ENCODE results near the gene TMEM87B. TPM values are rescaled to one million over a fixed set of nuclear protein-coding genes. Genes with fewer than 3 reads are reported as not detected.

The TMEM87B gene
- total RNA-seq, 8 experiments from 2014 or later = 7.8 to 18.6 (median 15.5) TPM

DNA sequence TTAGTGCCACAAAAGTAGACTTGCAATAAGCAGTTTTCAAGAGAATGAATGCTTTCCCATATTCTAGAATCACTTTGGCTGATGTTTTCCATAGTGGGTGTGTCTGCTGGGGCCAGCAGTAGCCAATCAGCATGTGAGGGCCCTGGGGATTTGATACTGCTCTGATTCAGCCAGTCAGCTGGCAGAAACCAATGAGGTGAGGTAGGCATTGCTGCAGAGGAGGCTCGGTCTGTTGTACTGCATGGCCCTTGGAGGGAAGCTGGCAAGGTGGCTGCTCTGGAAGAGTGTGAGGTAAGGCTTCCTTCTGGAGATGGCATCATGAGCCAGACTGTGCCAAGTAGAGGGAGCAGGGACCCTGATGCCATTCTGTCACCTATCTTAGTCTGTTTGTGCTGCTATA lies 22.7 kb downstream of the TMEM87B start:
- H3K4me3 ChIP-seq = no peak overlapping the region
- peak in 3 of 8 experiments; percentile 50 to 86 (median 74) for ATAC-seq (replicated peaks in 6 of 8)
- no peaks in the 10 kb centered on the region for H3K4me1 ChIP-seq (replicated peaks in 1 of 2)
- WGBS, 10 experiments = 29 to 100% (median 60%) methylated on average over 1 of the region's 1 CpG; no CpG with 5 or more reads in 7 of the 10 experiments
- in situ Hi-C loops (cut with MboI; ENCODE audit: low pct_unique_long_range_greater_than_20kb in 2 of 9, low sequenced_read_pairs in 9 of 9, unreplicated experiment in 9 of 9) = no loop called here
- no peak overlapping the region for H3K27ac ChIP-seq

DNA sequence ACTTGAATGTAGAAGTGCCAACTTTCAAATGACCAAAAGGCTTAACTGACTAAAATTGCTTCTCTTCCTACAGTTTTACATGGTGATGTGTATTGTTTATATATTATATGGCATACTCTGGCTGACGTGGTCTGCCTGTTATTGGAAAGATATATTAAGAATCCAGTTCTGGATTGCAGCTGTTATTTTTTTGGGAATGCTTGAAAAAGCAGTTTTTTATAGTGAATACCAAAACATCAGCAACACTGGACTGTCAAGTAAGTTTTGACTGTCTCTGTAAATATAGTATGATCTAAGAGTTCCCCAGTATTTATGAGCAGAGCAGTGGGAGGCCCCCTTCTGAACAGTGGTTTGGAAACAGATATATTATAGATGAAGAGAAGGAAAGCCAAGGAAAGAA lies 26.2 kb downstream of the TMEM87B start:
- Histone ChIP-seq H3K4me3 (no peak overlapping the region), H3K4me1 (replicated peaks in 1 of 2) (no peaks in the 10 kb centered on the region), H3K27ac (no peak overlapping the region)
- WGBS, 10 experiments = 78 to 100% (median 100%) methylated on average over 1 of the region's 1 CpG; no CpG with 5 or more reads in 1 of the 10 experiments
- in situ Hi-C loops (cut with MboI; ENCODE audit: low pct_unique_long_range_greater_than_20kb in 2 of 9, low sequenced_read_pairs in 9 of 9, unreplicated experiment in 9 of 9) = no loop called here
- no peak for ATAC-seq (replicated peaks in 6 of 8)

GRCh38 chr2:112084689-112085374 lies 29.8 kb downstream of the TMEM87B start:
- in situ Hi-C loops (cut with MboI; ENCODE audit: low pct_unique_long_range_greater_than_20kb in 2 of 9, low sequenced_read_pairs in 9 of 9, unreplicated experiment in 9 of 9) = no loop called here
- 75 to 100% (median 85%) methylated on average over 2 to 4 of the region's 4 CpGs; no CpG with 5 or more reads in 1 of the 10 experiments for WGBS, 10 experiments
- no peak for ATAC-seq (replicated peaks in 6 of 8)
- Histone ChIP-seq H3K27ac (no peak overlapping the region), H3K4me3 (no peak overlapping the region), H3K4me1 (replicated peaks in 1 of 2) (no peaks in the 10 kb centered on the region)

DNA sequence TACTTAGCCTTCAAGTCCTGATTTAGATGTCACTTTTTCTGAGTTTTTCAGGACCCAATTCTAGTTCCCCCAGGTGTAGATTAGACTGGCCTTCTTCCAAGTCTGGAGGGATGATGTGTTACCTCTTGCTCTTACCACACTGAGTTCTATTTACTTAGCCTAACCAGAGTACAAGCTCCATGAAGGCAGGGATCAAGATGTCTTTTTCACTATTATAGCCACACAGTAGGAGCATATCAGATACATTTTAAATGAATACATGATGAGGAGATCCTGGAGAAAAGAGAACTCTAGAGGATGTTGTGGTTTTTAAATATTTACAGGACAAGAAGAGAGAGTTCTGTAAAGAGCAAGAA lies 30.3 kb downstream of the TMEM87B start:
- Histone ChIP-seq H3K27ac (no peak overlapping the region), H3K4me3 (no peak overlapping the region), H3K4me1 (replicated peaks in 1 of 2) (no peaks in the 10 kb centered on the region)
- no peak for ATAC-seq (replicated peaks in 6 of 8)
- in situ Hi-C loops (cut with MboI; ENCODE audit: low pct_unique_long_range_greater_than_20kb in 2 of 9, low sequenced_read_pairs in 9 of 9, unreplicated experiment in 9 of 9) = no loop called here

DNA sequence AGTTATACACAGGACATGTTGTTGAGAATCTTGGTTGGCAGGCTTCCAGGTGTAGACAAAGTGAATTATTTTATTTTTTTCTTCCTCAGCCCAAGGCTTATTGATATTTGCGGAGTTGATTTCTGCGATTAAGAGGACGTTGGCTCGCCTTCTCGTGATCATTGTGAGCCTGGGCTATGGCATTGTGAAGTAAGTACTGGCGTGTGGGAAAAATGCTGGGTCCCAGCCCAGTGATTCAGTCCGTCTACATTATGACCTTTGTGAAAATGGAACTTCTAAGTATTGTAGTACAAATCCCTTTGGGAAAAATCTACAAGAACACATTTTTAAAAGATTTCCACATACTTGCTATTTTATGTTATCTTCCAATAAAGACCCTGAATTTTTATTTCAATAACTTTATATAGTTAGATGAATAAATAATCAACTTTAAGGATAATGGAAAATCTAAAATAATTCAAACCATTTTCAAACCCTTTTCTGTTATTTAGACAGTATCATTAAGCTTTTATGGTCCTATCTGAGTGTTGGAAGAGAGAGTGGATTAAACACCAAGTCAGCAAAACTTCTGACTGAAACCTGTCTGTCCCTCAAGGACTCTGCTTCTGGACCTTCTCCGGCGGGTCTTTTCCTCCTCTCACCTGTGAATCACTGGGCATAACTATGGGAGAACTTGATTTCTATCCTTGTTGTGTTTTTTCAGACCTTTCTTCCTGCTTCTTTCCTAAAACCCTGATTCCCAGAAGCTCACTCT lies 31.0 kb downstream of the TMEM87B start:
- in situ Hi-C loops (cut with MboI; ENCODE audit: low pct_unique_long_range_greater_than_20kb in 2 of 9, low sequenced_read_pairs in 9 of 9, unreplicated experiment in 9 of 9) = no loop called here
- no peak overlapping the region for H3K27ac ChIP-seq
- no peak overlapping the region for H3K4me3 ChIP-seq
- H3K4me1 ChIP-seq (replicated peaks in 1 of 2) = no peaks in the 10 kb centered on the region
- WGBS, 10 experiments = 84 to 100% (median 93%) methylated on average over 2 to 9 of the region's 9 CpGs; no CpG with 5 or more reads in 1 of the 10 experiments
- ATAC-seq (replicated peaks in 6 of 8) = no peak

- H3K27ac ChIP-seq = no peak overlapping the region
- no peak for ATAC-seq (replicated peaks in 6 of 8)
- H3K4me3 ChIP-seq = no peak overlapping the region
- no peaks in the 10 kb centered on the region for H3K4me1 ChIP-seq (replicated peaks in 1 of 2)
- WGBS, 10 experiments = 72 to 100% (median 94%) methylated on average over 1 to 7 of the region's 9 CpGs; no CpG with 5 or more reads in 1 of the 10 experiments
- in situ Hi-C loops (cut with MboI; ENCODE audit: low pct_unique_long_range_greater_than_20kb in 2 of 9, low sequenced_read_pairs in 9 of 9, unreplicated experiment in 9 of 9) = no loop called here
Observed at GRCh38 chr2:112087346-112088020, 32.4 kb downstream of the TMEM87B start.

DNA sequence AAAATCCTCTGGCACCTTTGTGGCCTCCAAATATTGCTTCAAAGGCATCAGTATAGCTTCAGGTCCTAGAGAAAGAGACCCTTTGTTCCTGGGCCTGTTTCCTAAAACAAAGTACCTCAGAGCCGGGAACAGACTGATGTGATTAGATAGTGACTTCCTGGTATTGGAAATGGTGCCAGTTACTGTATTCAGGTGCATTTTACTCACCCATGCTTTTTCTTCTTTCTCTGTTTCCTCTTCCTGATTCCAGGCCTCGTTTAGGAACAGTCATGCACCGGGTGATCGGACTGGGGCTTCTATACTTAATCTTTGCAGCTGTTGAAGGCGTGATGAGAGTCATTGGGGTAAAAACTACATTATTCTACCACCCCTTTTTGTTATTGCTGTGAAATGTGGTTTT lies 34.3 kb downstream of the TMEM87B start:
- in situ Hi-C loops (cut with MboI; ENCODE audit: low pct_unique_long_range_greater_than_20kb in 2 of 9, low sequenced_read_pairs in 9 of 9, unreplicated experiment in 9 of 9) = no loop called here
- H3K27ac ChIP-seq = no peak overlapping the region
- H3K4me1 ChIP-seq (replicated peaks in 1 of 2) = no peaks in the 10 kb centered on the region
- WGBS, 10 experiments = 94 to 100% (median 100%) methylated on average over 1 to 5 of the region's 5 CpGs; no CpG with 5 or more reads in 1 of the 10 experiments
- no peak overlapping the region for H3K4me3 ChIP-seq
- no peak for ATAC-seq (replicated peaks in 6 of 8)

DNA sequence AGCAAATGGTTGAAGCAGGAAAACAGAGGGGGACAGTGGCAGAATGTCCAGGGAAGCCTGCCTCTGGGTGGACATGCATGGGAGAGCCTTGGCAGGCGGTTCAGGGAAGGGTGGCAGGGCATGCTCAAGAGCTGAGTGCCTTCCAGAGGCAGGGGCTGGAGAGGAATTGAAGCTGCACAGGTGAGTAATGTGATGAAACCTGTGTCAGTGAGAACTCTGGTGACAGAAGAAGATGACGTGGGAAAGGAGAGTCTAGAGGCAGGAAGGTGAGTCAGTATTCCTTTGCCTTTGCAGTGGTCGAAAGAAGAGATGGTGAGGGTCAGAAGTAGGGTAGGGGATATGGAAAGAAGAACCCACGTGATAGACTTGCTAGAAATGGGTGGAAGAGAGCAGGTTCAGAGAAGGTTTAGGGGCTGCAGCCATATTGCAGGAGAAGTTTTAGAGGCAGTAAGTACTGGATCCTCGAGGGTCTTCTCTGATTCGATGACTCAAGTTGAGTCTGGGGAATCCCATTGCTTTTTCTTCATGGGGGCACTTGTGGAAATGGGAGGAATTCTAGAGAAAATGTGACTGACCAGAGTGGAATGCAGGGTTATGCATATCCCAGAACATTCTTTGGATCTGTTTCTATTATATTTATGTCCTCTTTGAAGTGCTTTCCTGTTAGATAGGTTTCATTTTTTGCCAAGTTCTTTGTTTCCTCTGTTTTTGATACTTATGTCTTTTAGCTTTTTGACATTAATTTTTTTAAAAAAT lies 37.4 kb downstream of the TMEM87B start:
- Histone ChIP-seq H3K27ac (no peak overlapping the region), H3K4me3 (no peak overlapping the region), H3K4me1 (replicated peaks in 1 of 2) (no peaks in the 10 kb centered on the region)
- 76 to 100% (median 94%) methylated on average over 2 to 6 of the region's 6 CpGs for WGBS, 10 experiments
- in situ Hi-C loops (cut with MboI; ENCODE audit: low pct_unique_long_range_greater_than_20kb in 2 of 9, low sequenced_read_pairs in 9 of 9, unreplicated experiment in 9 of 9) = no loop called here
- peak in 2 of 8 experiments; percentile 79 to 89 for ATAC-seq (replicated peaks in 6 of 8)

DNA sequence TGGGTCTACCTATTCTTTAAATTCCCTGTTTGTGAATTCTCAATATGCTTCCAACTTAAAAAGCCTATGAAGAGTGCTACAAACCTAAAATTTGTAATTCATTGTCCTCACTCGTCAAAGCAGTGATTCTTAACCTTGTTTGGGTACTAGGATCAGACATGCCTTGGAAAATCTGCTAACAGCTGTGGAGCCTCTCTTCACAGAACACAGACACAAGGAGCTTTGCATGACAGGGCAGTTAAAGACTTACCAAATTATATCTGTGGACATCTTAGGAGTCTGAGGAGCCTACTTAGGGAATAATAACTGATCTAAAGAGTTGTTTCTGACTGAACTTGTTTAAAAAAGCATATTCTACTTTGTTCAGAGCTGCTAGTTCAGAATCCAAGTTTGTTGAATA lies 38.1 kb downstream of the TMEM87B start:
- in situ Hi-C loops (cut with MboI; ENCODE audit: low pct_unique_long_range_greater_than_20kb in 2 of 9, low sequenced_read_pairs in 9 of 9, unreplicated experiment in 9 of 9) = no loop called here
- Histone ChIP-seq H3K4me1 (replicated peaks in 1 of 2) (no peaks in the 10 kb centered on the region), H3K27ac (no peak overlapping the region), H3K4me3 (no peak overlapping the region)
- WGBS, 10 experiments = 0 to 100% (median 88%) methylated on average over 1 of the region's 1 CpG; no CpG with 5 or more reads in 3 of the 10 experiments
- ATAC-seq (replicated peaks in 6 of 8) = peak in 1 of 8 experiments; percentile 30

DNA sequence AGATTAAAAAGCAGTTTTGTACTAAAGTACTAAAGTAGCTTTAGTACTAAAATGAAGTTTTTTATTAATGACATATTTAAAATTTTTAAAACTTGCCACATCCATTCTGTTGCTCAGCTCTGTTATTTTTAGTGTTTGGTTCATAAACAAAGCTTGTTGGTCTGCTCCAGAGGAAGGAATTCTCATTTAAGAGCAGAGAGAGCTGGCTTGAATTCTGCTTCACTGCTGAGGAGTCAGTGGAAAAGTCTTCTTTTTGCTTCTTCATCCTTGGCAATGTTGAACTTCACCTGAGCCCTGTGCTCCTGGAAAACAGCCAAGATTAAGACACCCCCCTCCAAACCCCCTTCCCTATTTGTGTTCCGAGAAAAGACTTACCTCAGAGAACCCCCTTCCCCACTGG lies 40.6 kb downstream of the TMEM87B start:
- WGBS, 10 experiments = no CpG with 5 or more reads among the region's 1 CpG
- Histone ChIP-seq H3K27ac (no peak overlapping the region), H3K4me1 (replicated peaks in 1 of 2) (no peaks in the 10 kb centered on the region), H3K4me3 (no peak overlapping the region)
- no peak for ATAC-seq (replicated peaks in 6 of 8)
- in situ Hi-C loops (cut with MboI; ENCODE audit: low pct_unique_long_range_greater_than_20kb in 2 of 9, low sequenced_read_pairs in 9 of 9, unreplicated experiment in 9 of 9) = no loop called here

DNA sequence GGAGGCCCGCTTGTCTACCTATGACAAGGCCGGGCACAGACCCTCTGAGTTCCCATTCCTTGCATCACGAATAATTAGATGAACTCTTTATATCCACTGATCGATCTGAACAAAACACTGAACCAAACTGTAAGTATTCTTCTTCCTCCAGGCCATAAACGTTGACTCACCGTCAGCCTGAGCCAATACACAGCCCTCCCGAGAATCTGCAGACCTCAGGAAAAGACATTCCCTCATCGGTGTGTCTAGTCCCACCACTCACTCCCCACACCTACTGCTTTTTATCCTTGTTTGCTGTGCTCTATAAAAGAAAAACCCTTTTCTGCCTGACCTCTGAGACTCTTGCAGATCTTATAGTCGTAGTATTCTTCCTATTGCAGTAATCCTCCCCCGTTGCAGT lies 41.0 kb downstream of the TMEM87B start:
- in situ Hi-C loops (cut with MboI; ENCODE audit: low pct_unique_long_range_greater_than_20kb in 2 of 9, low sequenced_read_pairs in 9 of 9, unreplicated experiment in 9 of 9) = no loop called here
- Histone ChIP-seq H3K4me1 (replicated peaks in 1 of 2) (no peaks in the 10 kb centered on the region), H3K27ac (no peak overlapping the region), H3K4me3 (no peak overlapping the region)
- 24 to 100% (median 80%) methylated on average over 1 to 9 of the region's 10 CpGs; no CpG with 5 or more reads in 1 of the 10 experiments for WGBS, 10 experiments
- ATAC-seq (replicated peaks in 6 of 8) = peak in 1 of 8 experiments; percentile 63

DNA sequence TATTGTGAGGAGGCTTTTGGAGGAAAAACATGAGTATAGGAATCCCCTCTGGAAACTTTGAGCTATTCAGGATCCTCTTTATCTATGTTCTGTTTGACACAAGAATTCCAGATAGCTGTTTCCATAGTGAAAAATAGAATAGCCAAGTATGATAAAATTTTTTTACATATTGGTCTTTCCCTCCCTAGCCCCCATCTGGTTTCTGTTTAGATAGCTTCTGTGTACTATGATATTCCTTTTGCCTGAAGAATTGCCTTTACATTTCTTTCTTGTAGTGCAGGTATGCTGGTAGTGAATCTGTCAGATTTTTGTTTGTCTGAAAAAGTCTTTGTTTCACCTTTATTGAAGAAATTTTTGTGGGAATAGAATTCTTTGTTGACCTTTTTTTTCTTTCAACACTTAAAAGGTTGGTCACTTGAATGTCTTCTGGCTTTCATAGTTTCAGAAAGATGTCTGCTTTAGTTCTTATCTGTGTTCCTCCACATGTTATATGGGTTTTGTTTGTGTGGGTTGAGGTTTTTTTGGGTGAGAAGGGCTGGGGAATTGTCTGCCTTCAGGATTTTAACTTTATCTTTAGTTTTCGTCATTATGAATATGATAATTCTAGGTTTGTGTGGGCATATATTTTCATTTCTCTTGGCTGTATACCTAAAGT lies 53.2 kb downstream of the TMEM87B start:
- in situ Hi-C loops (cut with MboI; ENCODE audit: low pct_unique_long_range_greater_than_20kb in 2 of 9, low sequenced_read_pairs in 9 of 9, unreplicated experiment in 9 of 9) = no loop called here
- Histone ChIP-seq H3K4me3 (no peak overlapping the region), H3K27ac (no peak overlapping the region), H3K4me1 (replicated peaks in 1 of 2) (no peaks in the 10 kb centered on the region)
- WGBS, 10 experiments = 67 to 100% (median 94%) methylated on average over 1 of the region's 1 CpG; no CpG with 5 or more reads in 2 of the 10 experiments
- ATAC-seq (replicated peaks in 6 of 8) = no peak
